ENCODE results near the gene LPP. TPM values are rescaled to one million over a fixed set of nuclear protein-coding genes. Genes with fewer than 3 reads are reported as not detected.

The LPP gene
- total and polyA plus RNA-seq, 2 of the 13 experiments (the other 11 are each of a cell fraction or from before 2014, with no cell fraction given): 19.2 to 29.9 TPM

- BruUV-seq (replicated peaks): no TSS peak
- ChIA-PET POLR2A (no interaction called here), CTCF (ENCODE audit: low intra/inter-chr PET ratio, low total read pairs) (no interaction called here)
- in situ Hi-C loops (cut with HindIII; ENCODE audit: extremely low pct_ligation_motif_present, low pct_unique_long_range_greater_than_20kb): no loop called here
- no peak for TF ChIP-seq KDM2A (CRISPR knock-in tag; IDR thresholded peaks at IDR 0.05; ENCODE audit: borderline replicate concordance, low read depth)
- no peak for TF ChIP-seq ZNF343 (CRISPR knock-in tag; IDR thresholded peaks at IDR 0.05)
- no peak for TF ChIP-seq ZNF496 (CRISPR knock-in tag; IDR thresholded peaks at IDR 0.05; ENCODE audit: insufficient replicate concordance)
- no peak for TF ChIP-seq ZNF740 (CRISPR knock-in tag; IDR thresholded peaks at IDR 0.05)
- TF ChIP-seq ZNF563 (CRISPR knock-in tag; IDR thresholded peaks at IDR 0.05): no peak
- no peak for TF ChIP-seq ZGPAT (CRISPR knock-in tag; IDR thresholded peaks at IDR 0.05)
- no peak for TF ChIP-seq ZNF883 (CRISPR knock-in tag; IDR thresholded peaks at IDR 0.05; ENCODE audit: not compliant biosample characterization)
- TF ChIP-seq ZNF224 (CRISPR knock-in tag; IDR thresholded peaks at IDR 0.05): no peak
- no peak for TF ChIP-seq ZFP36L2 (CRISPR knock-in tag; IDR thresholded peaks at IDR 0.05)
- TF ChIP-seq LCORL (IDR thresholded peaks at IDR 0.05): no peak
- no peak for TF ChIP-seq LCORL (CRISPR knock-in tag; IDR thresholded peaks at IDR 0.05)
- no peak for TF ChIP-seq MTA3 (CRISPR knock-in tag; IDR thresholded peaks at IDR 0.05)
- no peak for TF ChIP-seq ZBTB46 (CRISPR knock-in tag; IDR thresholded peaks at IDR 0.05; ENCODE audit: borderline replicate concordance)
- TF ChIP-seq ZNF276 (CRISPR knock-in tag; IDR thresholded peaks at IDR 0.05; ENCODE audit: low read depth): no peak
- no peak for TF ChIP-seq SRSF1 (optimal IDR thresholded peaks at IDR 0.05; ENCODE audit: low read depth, low read length)
- no peak for TF ChIP-seq ZNF530 (CRISPR knock-in tag; IDR thresholded peaks at IDR 0.05; ENCODE audit: low read depth)
- TF ChIP-seq ZNF776 (CRISPR knock-in tag; IDR thresholded peaks at IDR 0.05): no peak
- TF ChIP-seq ZKSCAN1 (IDR thresholded peaks at IDR 0.05; ENCODE audit: low read length): no peak
- intact Hi-C loops (cut with micrococcal nuclease; ENCODE audit: unreplicated experiment): no loop called here
- DNase-seq (ENCODE audit: low spot score): no peak
- Histone ChIP-seq H3K27ac (ENCODE audit: extremely low read length, insufficient read depth, low read length) (no peak overlapping the region), H3K79me2 (ENCODE audit: insufficient read depth, low read length) (peaks cover 18% of the 10 kb centered on the region), H2AFZ (ENCODE audit: low read length) (no peak overlapping the region), H3K27me3 (ENCODE audit: control insufficient read depth in 1 of 2, insufficient read depth in 2 of 2, low read length in 2 of 2) (no peaks in the 10 kb centered on the region), H3K9ac (ENCODE audit: insufficient read depth, low read depth, low read length) (no peak overlapping the region), H3K4me2 (ENCODE audit: low read depth, low read length) (no peak overlapping the region), H3K4me3 (replicated peaks in 1 of 3; ENCODE audit: insufficient read depth in 1 of 3, low read depth in 2 of 3, low read length in 3 of 3) (no peak overlapping the region), H3K36me3 (replicated peaks in 1 of 2; ENCODE audit: control insufficient read depth in 1 of 2, insufficient read depth in 2 of 2, low read length in 2 of 2) (no peaks in the 10 kb centered on the region; a peak in 1 of 5 replicates), H3K4me1 (ENCODE audit: insufficient read depth, low read length) (peaks cover 61% of the 10 kb centered on the region), H3K9me3 (ENCODE audit: low read length) (no peaks in the 10 kb centered on the region), H4K20me1 (ENCODE audit: insufficient read depth, low read length) (no peaks in the 10 kb centered on the region)
- FAIRE-seq: no peak
- ATAC-seq: no peak
- 96% methylated on average over 12 of the region's 12 CpGs for WGBS (ENCODE audit: low lambda C conversion rate)
These were observed 244.1 kb downstream of the LPP start for GRCh38 chr3:188397766-188398705.
